ENCODE data around the gene YKT6. TPM values are rescaled to one million over a fixed set of nuclear protein-coding genes. Genes with fewer than 3 reads are reported as not detected.

YKT6 gene
- total and polyA plus RNA-seq, 2 donors (not counting 3 experiments of a cell fraction or from before 2014, with no cell fraction given) = 117 to 120 TPM

GRCh38 chr7:44175730-44176129 is 25.0 kb upstream of the YKT6 start:
- H3K9me3 ChIP-seq (replicated peaks; ENCODE audit: control insufficient read depth, insufficient read depth, low read length) = no peaks in the 10 kb centered on the region
- H3K4me1 ChIP-seq (ENCODE audit: control insufficient read depth, extremely low read depth, insufficient read depth, low read length) = no peaks in the 10 kb centered on the region
- dilution Hi-C loops (cut with MboI; ENCODE audit: extremely low pct_ligation_motif_present, low sequenced_read_pairs) = no loop called here
- intact Hi-C loops (cut with micrococcal nuclease) = no loop called here
- TF ChIP-seq JUN (IDR thresholded peaks at IDR 0.05; ENCODE audit: borderline replicate concordance, insufficient read depth, insufficient read length, low read depth) (no peak), FOS (IDR thresholded peaks at IDR 0.05; ENCODE audit: borderline replicate concordance, insufficient read depth, low read length) (no peak), EZH2 (IDR thresholded peaks at IDR 0.05; ENCODE audit: borderline replicate concordance, low read depth, low read length, severe bottlenecking) (no peak), MAX (IDR thresholded peaks at IDR 0.05; ENCODE audit: insufficient read depth, insufficient read length) (no peak), CTCF (IDR thresholded peaks at IDR 0.05; ENCODE audit: extremely low read depth in 1 of 2, insufficient read depth in 1 of 2, low read depth in 1 of 2, low read length in 2 of 2) (no peak)
- H3K27ac ChIP-seq (ENCODE audit: insufficient read depth, low read depth, low read length) = no peak overlapping the region
- H3K4me3 ChIP-seq (replicated peaks in 1 of 3; ENCODE audit: insufficient read depth in 1 of 3, low read depth in 1 of 3, low read length in 3 of 3) = no peak overlapping the region
- DNase-seq (ENCODE audit: low read depth, low spot score) (no peak), FAIRE-seq (no peak)
- CTCF ChIA-PET = interaction anchor here (1.1 kb wide), 1 partner anchor 20 kb away, joined by 3 read pairs; no protein-coding TSS in a partner anchor
- H2AFZ ChIP-seq (ENCODE audit: low read depth, low read length) = no peak overlapping the region
- H3K79me2 ChIP-seq (ENCODE audit: control insufficient read depth, insufficient read depth, low read length) = no peaks in the 10 kb centered on the region
- H3K36me3 ChIP-seq (ENCODE audit: control insufficient read depth in 2 of 2, extremely low read depth in 1 of 2, insufficient read depth in 2 of 2, low read length in 2 of 2) = no peaks in the 10 kb centered on the region
- peaks cover 6 to 15% of the 10 kb centered on the region in 2 experiments for H3K27me3 ChIP-seq (ENCODE audit: control insufficient read depth in 2 of 2, insufficient read depth in 2 of 2, low read length in 2 of 2)
- H3K9me1 ChIP-seq (replicated peaks; ENCODE audit: control insufficient read depth, extremely low read depth, insufficient read depth, low read length) = no peaks in the 10 kb centered on the region
- H3K4me2 ChIP-seq (ENCODE audit: insufficient read depth, low read length) = no peak overlapping the region
- no peak overlapping the region for H3K9ac ChIP-seq (replicated peaks; ENCODE audit: extremely low read depth, insufficient read depth, low read length)
- no peaks in the 10 kb centered on the region for H4K20me1 ChIP-seq (replicated peaks; ENCODE audit: control insufficient read depth, extremely low read depth, insufficient read depth, low read length)
- no TSS peak for BruUV-seq (replicated peaks)
- POLR2A ChIA-PET = no interaction called here

GRCh38 chr7:44176486-44176885 is 24.3 kb upstream of the YKT6 start:
- POLR2A ChIA-PET = no interaction called here

More at GRCh38 chr7:44176486-44176885, 24.3 kb upstream of the YKT6 start:
- Histone ChIP-seq H2AFZ (ENCODE audit: low read depth, low read length) (no peak overlapping the region), H3K27me3 (ENCODE audit: control insufficient read depth in 2 of 2, insufficient read depth in 2 of 2, low read length in 2 of 2) (peaks cover 7 to 18% of the 10 kb centered on the region in 2 experiments), H3K9me1 (replicated peaks; ENCODE audit: control insufficient read depth, extremely low read depth, insufficient read depth, low read length) (no peaks in the 10 kb centered on the region), H3K4me3 (replicated peaks in 1 of 3; ENCODE audit: insufficient read depth in 1 of 3, low read depth in 1 of 3, low read length in 3 of 3) (no peak overlapping the region), H3K4me1 (ENCODE audit: control insufficient read depth, extremely low read depth, insufficient read depth, low read length) (no peaks in the 10 kb centered on the region), H3K9me3 (replicated peaks; ENCODE audit: control insufficient read depth, insufficient read depth, low read length) (no peaks in the 10 kb centered on the region), H3K4me2 (ENCODE audit: insufficient read depth, low read length) (no peak overlapping the region), H3K36me3 (ENCODE audit: control insufficient read depth in 2 of 2, extremely low read depth in 1 of 2, insufficient read depth in 2 of 2, low read length in 2 of 2) (no peaks in the 10 kb centered on the region), H4K20me1 (replicated peaks; ENCODE audit: control insufficient read depth, extremely low read depth, insufficient read depth, low read length) (no peaks in the 10 kb centered on the region), H3K27ac (ENCODE audit: insufficient read depth, low read depth, low read length) (no peak overlapping the region), H3K79me2 (ENCODE audit: control insufficient read depth, insufficient read depth, low read length) (no peaks in the 10 kb centered on the region), H3K9ac (replicated peaks; ENCODE audit: extremely low read depth, insufficient read depth, low read length) (no peak overlapping the region)
- DNase-seq (ENCODE audit: low read depth, low spot score) (no peak), FAIRE-seq (no peak)
- dilution Hi-C loops (cut with MboI; ENCODE audit: extremely low pct_ligation_motif_present, low sequenced_read_pairs) (no loop called here), intact Hi-C loops (cut with micrococcal nuclease) (no loop called here)
- TF ChIP-seq MYC (IDR thresholded peaks at IDR 0.05; ENCODE audit: low read depth, low read length) = no peak
- no peak for TF ChIP-seq EZH2 (IDR thresholded peaks at IDR 0.05; ENCODE audit: borderline replicate concordance, low read depth, low read length, severe bottlenecking)
- no peak for TF ChIP-seq FOS (IDR thresholded peaks at IDR 0.05; ENCODE audit: borderline replicate concordance, insufficient read depth, low read length)
- no peak for TF ChIP-seq POLR2AphosphoS5 (IDR thresholded peaks at IDR 0.05; ENCODE audit: insufficient read depth, low read depth, low read length)
- no peak for TF ChIP-seq JUN (IDR thresholded peaks at IDR 0.05; ENCODE audit: borderline replicate concordance, insufficient read depth, insufficient read length, low read depth)
- TF ChIP-seq POLR2A (IDR thresholded peaks at IDR 0.05; ENCODE audit: low read depth, low read length) = no peak
- no peak for TF ChIP-seq GATA2 (IDR thresholded peaks at IDR 0.05; ENCODE audit: insufficient read depth, insufficient read length, low read depth, low read length)
- TF ChIP-seq CTCF (IDR thresholded peaks at IDR 0.05; ENCODE audit: extremely low read depth in 1 of 2, insufficient read depth in 1 of 2, low read depth in 1 of 2, low read length in 2 of 2) = no peak
- no peak for TF ChIP-seq MAX (IDR thresholded peaks at IDR 0.05; ENCODE audit: insufficient read depth, insufficient read length)
- BruUV-seq (replicated peaks) = no TSS peak
- CTCF ChIA-PET = interaction anchor here (1.1 to 1.5 kb wide), 2 partner anchors 20 to 74 kb away, joined by 3 read pairs; no protein-coding TSS in a partner anchor

All from endothelial cell of umbilical vein (primary cell).